Breast epithelium (tissue), 3 donors: ENCODE data around the gene PPT2.

Source experiments
- POLR2A ChIP-seq: fragments of 450-650 bp; IDR thresholded peaks from one replicate; pipeline ENCODE4 v1.6.1; 2016; ENCODE audit warnings: antibody characterized with exemption, mild to moderate bottlenecking, moderate library complexity
- POLR2AphosphoS5 ChIP-seq, 3 donors: sonication (generic); formaldehyde crosslinking; IDR thresholded peaks; one replicate each; pipeline ENCODE4 v1.6.1; 2017; ENCODE audit warnings: antibody characterized with exemption in 3 of 3
- TF ChIP-seq, protein P1 (sequence below), 3 donors: fragments of 450-650 bp; IDR thresholded peaks; one replicate each; pipeline ENCODE4 v1.5.1; 2016 to 2017; ENCODE audit warnings: antibody characterized with exemption in 3 of 3, mild to moderate bottlenecking in 3 of 3, moderate library complexity in 3 of 3

DNA sequence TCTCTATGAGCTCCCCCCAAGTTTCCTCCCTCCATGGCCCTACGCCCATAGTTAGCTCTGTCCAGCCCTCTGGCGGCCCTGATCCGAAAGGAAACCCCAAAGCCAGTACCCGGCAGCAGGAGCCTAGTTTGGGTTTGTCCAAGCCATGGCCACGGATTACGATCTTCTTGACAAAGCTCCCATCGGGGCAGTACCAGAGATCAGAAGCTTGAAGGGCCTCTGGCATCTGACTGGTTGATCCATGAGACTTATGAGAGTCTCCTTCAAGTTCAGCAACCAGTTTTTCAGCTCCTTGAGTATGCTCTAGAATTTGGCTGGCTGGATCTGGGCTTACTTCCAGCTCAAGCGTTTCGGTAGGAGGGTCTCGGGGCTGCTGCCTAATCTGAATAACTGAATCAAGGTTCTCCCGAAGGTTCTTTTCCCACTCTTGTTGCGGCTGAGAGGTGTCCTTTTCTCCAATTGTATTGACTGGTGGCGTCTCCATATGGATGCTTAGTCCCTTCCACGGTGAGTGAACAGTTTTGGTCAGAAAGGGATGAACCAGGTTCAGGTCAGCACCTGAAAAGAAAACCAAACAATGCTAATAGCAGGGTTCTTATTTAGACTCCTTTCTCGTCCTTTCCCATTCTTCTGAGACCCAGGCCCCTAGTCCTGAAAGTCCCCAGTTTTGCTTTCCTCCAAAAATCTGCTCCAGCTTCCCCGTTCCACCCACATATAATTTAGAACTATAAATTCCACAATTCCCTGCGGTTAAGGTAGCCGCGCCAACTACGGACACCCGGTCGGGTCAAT is 24.4 kb upstream of the PPT2 start:
- TF ChIP-seq, protein P1, sequence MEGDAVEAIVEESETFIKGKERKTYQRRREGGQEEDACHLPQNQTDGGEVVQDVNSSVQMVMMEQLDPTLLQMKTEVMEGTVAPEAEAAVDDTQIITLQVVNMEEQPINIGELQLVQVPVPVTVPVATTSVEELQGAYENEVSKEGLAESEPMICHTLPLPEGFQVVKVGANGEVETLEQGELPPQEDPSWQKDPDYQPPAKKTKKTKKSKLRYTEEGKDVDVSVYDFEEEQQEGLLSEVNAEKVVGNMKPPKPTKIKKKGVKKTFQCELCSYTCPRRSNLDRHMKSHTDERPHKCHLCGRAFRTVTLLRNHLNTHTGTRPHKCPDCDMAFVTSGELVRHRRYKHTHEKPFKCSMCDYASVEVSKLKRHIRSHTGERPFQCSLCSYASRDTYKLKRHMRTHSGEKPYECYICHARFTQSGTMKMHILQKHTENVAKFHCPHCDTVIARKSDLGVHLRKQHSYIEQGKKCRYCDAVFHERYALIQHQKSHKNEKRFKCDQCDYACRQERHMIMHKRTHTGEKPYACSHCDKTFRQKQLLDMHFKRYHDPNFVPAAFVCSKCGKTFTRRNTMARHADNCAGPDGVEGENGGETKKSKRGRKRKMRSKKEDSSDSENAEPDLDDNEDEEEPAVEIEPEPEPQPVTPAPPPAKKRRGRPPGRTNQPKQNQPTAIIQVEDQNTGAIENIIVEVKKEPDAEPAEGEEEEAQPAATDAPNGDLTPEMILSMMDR (IDR thresholded peaks at IDR 0.05): no peak
- TF ChIP-seq POLR2A (no peak), POLR2AphosphoS5 (IDR thresholded peaks at IDR 0.05) (peak in 1 of 3 donors; percentile 65)
